Ammon's horn (tissue), 1 donor: Measurements from ENCODE around the gene GSTT2.
"Not testable (repeated sequence)": the region's sequence is repeated elsewhere in the genome, so short reads cannot be mapped to it uniquely, and the experiment has no call there.

Experiments
- DNase-seq: peaks from one replicate; pipeline ENCODE4 v3.0.0-alpha.2; 2016; ENCODE audit warnings: low spot score

The GSTT2 gene

DNA sequence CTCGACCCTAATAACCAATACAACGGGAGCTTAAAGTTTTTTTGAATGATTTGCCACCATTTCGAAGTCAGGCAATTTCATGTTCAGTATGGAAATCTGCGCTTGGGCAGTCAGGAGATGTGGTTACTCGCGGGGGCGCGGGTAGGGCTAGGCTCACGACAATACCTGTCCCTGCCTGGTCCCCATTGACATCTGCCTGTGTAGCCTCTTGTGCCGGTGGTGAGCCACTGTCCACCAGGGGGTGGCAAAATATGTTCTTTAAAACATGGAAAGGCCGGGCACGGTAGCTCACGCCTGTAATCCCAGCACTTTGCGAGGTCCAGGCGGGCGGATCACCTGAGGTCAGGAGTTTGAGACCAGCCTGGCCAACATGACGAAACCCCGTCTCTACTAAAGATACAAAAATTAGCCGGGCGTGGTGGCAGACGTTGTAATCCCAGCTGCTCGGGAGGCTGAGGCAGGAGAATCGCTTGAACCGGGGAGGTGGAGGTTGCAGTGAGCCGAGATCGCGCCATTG, 5.0 kb upstream of the GSTT2 start:
- DNase-seq = not testable (repeated sequence)

DNA sequence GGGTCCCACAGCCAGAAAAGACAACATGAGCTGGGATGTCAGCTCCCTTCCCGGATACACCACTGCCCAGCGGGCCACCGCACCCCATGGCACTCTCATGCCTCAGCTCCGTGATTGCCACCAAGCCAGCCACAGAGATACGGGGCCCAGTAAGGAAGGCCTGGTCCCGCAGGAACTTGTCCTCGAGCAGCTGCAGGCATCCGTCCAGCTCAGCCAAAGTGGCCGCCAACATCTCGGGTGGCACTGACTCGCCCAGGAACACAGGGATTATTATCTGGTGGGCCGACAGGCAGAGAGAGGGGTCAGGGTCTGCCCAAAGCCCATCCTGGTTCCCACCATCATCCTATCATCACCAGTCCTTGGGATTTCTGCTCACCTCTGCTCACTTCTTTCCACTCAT, 2.6 kb upstream of the GSTT2 start:
- DNase-seq = not testable (repeated sequence)

DNA sequence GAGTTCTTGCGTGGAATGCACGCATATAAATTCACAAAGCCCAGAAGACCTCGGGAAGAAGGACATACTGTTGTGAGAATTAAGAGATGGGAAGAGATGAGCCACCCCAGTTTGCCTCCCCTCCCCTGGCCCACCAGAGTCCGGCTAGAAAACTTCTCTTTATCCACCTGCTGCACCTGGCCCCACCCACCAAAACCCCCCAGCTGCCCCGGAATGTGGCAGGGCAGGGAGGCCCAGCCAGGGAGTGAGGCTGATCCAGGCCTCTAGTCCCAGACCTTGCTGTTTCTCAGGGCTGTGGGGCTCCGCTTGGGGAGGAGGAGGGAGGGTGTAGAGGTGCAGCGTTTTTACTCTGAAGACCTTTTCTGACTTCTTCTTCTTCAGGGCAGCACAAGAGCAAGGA, 633 bp downstream of the GSTT2 start:
- DNase-seq = not testable (repeated sequence)

DNA sequence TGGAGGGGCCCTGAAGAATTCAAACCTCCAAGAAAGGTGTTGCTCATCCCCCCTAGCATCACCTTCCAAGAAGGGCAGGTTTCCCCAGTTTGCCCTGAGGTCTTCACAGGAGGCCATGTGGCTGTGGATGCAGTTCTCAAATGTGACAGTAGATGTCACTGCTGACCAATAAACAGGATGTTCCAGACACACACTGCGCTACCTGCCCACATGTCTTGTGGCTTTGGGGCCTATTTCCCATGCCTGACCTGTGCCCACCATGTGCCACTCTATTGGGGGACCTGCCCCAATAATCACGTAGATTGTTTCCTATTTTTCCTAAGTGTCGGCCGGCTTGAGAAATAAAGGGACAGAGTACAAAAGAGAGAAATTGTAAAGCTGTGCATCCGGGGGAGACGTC, 4.5 kb downstream of the GSTT2 start:
- no peak for DNase-seq

DNA sequence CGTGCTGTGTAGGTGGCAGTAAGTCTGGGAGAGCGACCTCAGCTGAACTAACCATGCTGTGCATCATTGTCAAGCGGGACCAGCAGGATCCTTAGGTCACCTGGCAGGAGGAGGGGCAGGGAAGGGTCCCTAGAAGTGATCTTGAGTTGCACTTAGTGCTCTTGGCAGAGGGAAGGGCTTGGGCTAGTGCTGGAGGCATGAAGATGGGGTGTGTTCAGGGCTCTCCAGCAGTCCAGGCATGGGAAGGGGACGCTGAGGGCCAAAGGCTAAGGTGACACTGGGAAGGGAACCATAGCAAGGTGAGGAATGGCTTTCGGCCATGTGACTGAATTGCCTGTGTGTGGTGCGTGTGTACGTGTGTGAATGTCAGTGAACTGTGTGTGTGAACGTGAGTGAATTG, 6.2 kb downstream of the GSTT2 start:
- not testable (repeated sequence) for DNase-seq

DNA sequence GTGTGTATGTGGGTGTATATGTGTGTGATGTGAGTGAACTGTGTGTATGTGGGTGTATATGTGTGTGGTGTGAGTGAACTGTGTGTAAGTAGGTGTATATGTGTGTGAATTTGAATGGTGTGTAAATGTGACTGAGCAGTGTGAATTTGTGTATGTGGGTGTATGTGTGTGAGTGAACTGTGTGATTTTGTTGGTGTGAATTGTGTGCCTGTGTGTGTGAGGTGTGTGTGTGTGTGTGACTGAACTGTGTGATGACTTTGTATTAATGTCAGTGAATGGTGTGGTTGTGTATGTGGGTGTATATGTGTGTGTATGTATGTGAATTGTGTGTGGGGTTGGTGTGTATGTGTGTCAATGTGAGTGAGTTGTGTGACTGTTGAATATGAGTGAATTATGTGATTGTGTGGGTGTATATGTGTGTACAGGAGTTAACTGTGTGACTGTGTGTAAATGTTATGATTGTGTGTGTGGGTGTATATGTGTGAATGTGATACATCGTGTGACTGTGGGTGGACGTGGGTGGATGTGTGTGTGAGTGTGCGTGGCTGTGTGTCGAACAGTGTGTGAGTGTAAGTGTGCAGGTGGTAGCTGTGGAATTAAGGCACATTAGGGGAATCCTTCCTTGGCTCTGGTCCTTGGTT, 6.7 kb downstream of the GSTT2 start:
- DNase-seq = not testable (repeated sequence)

DNA sequence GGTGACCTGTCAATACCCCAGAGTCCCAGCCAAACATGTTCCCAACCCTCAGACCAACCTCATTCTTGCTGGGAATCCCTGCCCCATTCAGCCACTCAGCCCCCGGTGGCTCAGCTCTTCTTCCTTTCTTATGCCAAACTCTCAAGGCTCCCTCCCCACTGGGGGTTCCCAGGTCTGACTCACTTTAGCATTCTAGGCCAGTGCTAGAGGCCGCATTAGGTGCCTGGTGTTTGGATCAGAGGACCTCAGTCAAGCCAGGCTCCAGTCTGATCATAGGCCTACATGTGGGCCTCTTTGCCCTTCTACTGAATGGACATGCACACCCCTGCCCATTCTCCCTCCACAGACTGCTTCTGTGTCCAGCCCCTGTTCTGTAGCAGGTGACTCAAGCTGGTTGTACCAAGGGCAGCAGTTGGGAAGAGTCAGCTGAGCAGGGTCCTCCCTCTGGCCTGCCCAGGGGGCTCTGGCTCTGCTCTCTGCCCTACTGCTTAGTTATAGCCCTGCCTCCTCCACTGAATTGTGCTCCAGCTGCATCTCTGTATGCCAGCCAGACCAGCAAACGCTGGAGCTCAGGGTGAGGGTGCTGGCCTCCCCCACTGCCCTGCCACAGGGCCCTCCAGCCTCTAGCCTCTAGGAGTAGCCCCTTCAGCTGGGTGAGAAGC, 9.8 kb downstream of the GSTT2 start:
- DNase-seq = not testable (repeated sequence)

DNA sequence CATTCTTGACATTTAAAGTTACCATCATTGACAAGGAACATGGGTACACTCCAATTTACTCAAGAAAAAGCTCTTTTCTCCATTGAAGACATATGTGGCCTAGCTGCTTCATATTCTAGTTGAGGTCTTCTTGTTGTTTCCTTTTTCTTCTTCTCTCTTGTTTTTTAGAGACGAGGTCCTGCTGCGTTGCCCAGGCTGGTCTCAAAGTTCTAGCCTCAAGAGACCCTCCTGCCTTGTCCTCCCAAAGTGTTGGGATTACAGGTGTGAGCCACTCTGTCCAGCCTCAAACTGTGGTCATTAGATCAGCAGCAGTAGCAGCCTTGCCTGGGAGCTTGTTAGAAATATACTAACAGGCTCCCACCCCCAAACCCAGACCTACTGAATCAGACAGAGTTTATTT, 13.1 kb downstream of the GSTT2 start:
- not testable (repeated sequence) for DNase-seq

DNA sequence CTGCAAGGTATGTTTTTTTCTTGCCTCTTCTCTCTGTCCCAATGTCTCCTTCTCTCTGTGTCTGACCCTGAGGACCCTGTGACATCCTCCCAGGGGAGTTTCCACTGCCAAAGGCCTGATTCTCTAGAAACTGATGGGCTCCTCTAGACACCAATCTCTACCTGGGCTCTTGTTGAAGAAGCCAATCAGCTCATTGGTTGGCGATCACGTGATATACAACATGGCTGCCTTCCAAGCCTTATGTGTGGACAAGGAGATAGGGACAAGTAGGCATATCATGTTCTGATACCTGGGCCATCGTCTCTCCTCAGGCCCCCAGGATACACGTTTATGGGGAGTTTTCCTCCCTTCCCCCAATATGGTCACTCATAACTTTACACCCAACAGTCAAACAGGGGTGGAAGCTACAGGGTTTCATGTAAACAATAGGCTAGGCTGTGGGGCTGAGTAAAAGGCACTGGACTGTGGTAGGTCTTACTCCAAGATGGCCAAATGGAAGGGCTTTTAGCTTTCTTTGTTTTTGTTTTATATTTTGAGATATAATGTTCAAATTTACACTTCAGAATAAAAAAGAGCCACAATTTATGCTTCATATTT, 13.7 kb downstream of the GSTT2 start:
- DNase-seq = not testable (repeated sequence)

DNA sequence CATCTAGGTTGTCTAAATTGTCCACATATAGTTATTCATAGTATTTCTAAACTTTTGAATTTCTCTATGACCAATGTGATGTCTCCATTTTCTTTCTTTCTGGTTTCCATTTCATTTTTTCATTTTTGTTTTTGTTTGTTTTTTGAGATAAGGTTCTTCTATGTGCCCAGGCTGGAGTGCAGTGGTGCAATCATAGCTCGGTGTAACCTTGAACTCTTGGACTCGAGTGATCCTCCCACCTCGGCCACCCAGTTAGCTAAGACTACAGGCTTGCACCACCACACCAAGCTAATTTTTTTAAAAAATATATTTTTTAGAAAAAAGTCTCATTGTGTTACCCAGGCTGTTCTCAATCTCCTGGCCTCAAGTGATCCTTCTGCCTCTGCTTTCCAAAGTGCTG, 17.2 kb downstream of the GSTT2 start:
- no peak for DNase-seq

DNA sequence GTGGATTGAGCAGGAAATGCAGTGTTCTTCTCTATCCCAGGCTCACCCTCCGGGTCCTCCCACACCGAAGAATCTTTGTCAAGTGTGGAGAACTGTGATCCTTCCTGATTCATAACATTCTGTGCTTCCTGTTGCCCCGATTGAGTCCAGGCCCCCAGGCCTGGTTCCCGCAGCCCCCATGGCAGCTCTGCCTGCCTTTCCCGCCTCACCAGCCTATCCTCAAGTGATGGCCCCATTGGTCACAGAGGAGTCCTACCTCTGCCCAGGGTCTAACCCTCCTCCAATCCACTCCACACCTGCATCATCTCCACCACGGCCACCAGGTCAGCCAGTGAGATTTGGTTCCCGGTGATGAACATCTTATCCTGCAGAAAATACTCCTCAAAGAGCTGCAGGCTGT, 19.8 kb downstream of the GSTT2 start:
- DNase-seq = not testable (repeated sequence)

DNA sequence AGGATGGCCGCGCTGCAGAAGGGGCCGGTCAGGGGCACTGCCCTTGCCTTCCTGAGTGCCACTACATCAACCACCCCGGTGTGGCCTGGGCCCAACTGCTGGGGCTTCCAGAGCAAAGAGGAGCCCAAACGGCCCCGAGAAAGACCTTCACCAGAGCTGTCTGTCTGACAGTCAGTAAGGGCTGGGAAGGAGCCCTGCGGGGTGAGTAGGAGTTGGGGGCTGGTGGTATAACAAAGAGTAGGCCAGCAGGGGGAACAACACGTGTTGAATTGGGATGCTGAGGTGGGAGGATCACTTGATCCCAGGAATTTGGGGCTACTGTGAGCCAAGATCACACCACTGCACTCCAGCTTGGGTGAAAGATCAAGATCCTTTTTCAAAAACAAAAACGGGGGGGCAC, 21.4 kb downstream of the GSTT2 start:
- no peak for DNase-seq

DNA sequence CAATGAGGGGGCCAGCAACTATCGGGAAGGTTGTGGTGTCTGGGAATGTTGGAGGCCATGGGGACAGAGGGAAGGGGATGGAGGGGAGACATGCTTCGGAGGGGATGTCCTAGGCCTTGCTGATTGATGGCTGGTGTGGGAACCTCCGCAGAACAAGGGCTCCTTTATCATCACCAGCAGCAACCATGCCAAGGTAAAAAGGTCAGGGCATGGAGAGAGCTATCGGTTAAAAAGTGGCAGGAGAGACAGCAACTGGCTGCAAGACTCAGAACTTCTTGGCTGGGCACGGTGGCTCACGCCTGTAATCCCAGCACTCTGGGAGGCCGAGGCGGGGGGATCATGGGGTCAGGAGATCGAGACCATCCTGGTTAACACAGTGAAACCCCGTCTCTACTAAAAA, 22.3 kb downstream of the GSTT2 start:
- no peak for DNase-seq

DNA sequence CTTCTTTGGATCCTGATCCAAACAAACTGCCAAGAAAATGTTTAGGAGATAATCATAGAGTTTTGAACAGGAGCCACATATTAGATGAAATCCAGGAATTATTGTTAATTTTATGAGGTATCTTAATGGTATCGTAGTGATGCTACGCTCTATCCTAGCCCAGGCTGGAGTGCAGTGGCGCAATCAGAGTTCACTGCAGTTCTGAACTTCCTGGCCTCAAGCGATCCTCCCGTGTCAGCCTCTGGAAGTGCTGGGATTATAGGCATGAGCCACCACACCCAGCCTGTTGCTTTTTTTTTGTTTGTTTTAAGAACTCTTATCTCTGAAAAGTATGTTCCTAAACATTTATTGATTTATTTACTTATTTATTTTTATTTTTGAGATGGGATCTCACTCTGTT, 22.9 kb downstream of the GSTT2 start:
- DNase-seq = no peak

DNA sequence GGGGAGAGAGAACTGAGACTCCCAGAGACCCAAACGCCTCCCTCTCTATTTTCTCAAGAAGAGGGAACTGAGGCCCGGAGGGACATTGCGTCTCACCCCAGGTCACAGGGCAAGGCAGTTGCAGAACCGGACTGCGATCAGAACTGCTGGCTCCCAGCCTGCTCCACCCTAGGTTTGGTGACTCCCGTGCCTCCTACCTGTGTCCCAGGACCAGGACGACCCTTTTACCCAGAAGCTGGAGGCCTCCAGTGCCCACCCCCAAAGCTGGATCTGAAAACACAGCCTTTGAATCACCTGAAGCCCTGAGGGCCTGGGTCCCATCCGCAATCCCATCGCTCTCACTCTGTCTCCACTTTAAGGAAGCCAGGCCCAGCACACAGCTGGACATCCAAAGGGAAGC, 24.0 kb downstream of the GSTT2 start:
- DNase-seq = no peak

DNA sequence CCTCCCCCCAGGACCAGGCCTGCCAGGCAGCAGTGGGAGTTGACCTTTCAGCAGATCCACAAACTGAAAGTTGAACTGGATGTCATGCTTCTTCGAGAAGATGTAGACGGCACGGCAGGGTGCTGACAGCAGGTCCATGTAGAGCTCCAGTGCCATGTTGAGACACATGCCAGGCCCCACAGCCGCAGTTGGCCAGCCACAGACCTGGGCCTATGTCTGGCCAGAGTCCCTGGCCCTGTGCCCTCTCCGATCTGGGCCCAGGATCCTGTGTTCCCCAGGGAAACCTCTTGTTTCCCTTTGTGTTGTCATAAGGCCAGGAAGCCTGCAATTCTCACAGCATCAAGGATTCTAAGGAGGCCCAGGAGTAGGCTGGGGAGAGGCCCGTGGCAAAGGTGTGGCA, 25.3 kb downstream of the GSTT2 start, which contains the start of gene GSTT4:
Gene GSTT4, minus strand, starts transcription at position 253 of the 400 bp plus-strand sequence. Its CDS starts 97 bp downstream, at position 156.
- no peak for DNase-seq

DNA sequence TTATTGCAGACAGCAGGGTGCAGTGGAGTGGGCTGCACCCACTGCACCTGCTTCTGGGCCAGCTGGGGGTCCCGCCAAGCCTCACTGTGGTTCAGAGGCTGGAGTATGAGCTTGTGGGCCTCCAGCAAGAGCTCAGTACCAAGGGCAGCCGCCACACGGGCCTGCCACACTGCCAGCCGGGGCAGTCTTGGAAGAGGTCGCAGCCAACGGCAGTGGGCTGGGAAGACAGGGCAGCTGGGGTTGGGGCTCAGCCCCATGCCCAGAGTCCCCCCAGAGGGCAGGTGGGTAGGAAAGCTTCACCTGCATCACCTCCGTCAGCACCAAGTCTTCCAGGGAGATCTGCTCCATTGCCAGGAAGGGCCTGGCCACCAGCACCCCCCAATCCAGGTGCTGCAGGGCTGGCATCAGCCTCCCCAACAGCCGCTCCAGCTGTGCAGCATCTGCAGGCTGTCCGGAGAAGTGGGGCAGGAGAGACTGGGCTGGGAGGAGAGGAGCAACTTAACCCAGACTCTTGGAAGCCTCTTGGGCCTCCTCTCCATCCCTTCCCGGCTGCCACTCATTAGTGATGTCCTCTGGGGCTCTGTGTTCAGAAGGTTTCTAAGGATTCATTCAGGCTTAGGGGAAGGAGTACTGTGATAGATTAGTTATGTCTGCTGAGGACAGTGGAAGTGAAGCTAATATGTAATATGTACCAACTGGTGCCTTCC, 26.4 kb downstream of the GSTT2 start:
- no peak for DNase-seq

DNA sequence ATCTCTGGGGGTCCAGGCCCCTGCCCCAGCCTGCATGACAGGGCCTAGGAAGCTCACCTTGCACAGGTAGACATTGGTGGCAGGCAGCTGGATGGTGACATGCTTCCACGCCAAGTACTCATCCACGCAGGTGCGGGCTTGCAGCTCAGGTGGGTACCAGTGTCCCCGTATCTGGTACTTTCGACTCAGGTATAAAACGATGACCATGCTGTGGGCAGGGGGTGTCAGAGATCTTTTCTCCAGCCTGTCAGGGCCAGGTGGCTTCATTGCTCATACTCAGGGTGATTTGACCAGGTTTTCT, 26.9 kb downstream of the GSTT2 start:
- no peak for DNase-seq

DNA sequence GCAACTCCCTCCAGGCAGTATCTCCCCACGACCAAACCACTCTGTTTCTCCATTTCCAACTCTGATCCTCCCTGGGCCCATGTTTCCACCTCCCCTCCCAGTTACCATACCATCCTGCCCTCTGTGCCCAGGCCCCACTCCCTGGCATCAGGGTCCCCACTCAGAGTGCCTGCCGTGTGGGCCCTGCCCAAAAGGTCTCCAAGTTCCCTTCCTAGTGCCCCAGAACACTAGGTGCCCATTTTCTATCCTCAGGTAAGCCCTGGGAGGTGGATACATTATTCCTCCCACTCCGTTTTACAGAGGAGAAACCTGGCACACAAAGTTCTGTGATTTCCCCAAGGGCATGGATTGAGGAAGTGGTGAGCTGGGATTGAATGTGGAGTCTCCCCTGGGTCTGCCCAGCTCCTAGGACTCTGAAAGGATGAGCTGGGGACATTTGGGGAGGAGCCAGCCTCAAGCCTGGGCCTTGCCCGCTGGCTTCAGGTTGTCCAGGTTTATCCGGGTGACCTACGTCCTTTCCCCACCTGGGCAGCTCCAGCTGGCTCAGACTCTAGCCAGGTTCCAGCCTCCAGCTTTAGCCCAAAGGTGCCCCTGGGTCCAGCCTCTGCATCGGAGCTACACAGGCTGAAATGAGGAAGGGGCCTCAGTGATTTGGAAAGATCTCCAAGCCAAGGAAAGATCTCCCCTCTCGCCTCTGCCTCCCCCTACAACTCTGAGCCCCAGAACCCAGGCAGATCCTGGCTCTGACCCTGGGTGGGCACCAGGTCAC, 27.5 kb downstream of the GSTT2 start:
- DNase-seq = no peak

DNA sequence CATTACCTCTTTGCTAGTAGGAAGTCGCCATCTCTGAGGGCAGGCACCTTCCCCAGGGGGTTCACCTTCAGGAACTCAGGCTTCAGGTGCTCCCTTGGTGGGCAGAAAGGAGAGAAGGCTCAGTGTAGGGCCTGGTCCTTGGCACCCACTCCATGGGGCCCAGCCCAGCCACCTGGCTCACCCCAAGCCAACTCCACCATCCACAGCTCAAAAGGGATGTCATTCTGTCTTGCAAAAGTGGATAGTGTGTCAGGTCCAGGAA, 28.0 kb downstream of the GSTT2 start:
- DNase-seq = no peak

DNA sequence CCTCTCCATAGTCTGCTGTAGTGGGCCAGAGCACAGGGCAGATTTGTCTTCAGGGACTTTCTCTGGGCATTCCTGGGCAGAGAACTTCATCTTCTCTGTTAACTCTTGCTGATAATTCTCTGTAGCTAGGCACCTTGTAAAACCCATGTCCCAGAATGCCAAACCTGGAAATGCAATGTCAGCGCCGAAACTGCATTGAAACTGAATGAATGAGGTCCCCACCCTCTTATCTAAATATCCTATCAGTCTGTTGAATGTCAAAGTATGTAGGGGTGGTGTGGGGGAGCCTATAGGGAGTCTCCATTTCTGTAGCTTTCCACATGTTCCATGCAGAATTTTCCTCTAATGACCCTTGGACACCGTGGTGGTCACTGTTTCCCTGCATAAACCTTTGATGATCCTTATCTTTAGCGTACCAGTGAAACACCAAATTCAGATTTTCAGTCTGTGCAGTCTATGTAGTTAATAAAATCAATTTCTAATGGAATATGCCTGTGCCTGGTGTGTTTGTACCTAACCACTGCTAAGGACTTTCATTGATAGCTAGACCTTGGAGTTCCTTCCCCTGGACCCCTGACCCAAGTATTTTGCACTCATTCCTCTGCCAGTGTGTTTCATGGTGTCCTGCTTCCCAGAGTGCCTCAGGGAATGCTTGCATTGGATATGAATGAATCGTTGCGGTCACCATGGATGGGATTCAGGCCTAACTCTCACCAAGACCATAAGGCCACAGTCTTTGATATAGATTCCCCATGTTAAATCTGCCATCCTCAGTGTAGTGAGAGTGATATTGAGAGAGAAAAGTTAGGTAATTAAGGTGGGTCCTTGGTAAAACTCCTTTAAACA, 28.7 kb downstream of the GSTT2 start:
- DNase-seq = no peak
